Suprapubic skin (tissue), 4 donors: Measurements from ENCODE around the gene SNX8.

Source experiments
- CTCF ChIP-seq, 2 donors: fragments of 200-600 bp in 1 of 2; fragments of 450-650 bp in 1 of 2; sonication (generic) in 1 of 2; IDR thresholded peaks; one replicate each; pipeline ENCODE4 v1.5.1; 2016 to 2019; ENCODE audit warnings: antibody characterized with exemption in 2 of 2, mild to moderate bottlenecking in 1 of 2, moderate library complexity in 1 of 2
- POLR2A ChIP-seq, 2 donors: fragments of 450-650 bp; IDR thresholded peaks; one replicate each; pipeline ENCODE4 v1.6.1; 2017; ENCODE audit warnings: antibody characterized with exemption in 2 of 2, mild to moderate bottlenecking in 2 of 2, moderate library complexity in 2 of 2
- POLR2AphosphoS5 ChIP-seq, 3 donors: sonication (generic); formaldehyde crosslinking; IDR thresholded peaks; one replicate each; pipeline ENCODE4 v1.6.1; 2017; ENCODE audit warnings: antibody characterized with exemption in 3 of 3

- no peak for TF ChIP-seq POLR2A (IDR thresholded peaks at IDR 0.05)
- TF ChIP-seq CTCF (IDR thresholded peaks at IDR 0.05): no peak
- no peak for TF ChIP-seq POLR2AphosphoS5 (IDR thresholded peaks at IDR 0.05)
These were observed 95.8 kb downstream of the SNX8 start for GRCh38 chr7:2218444-2218785.
